DMS 273 (cell line): Measurements from ENCODE around the gene HES1.
"Not testable (repeated sequence)": the region's sequence is repeated elsewhere in the genome, so short reads cannot be mapped to it uniquely, and the experiment has no call there.

ENCODE experiments used
- DNase-seq: peaks from one replicate; lab custom pipeline; 2025; ENCODE audit not compliant: unreplicated experiment; lab: John Stamatoyannopoulos, UW

The HES1 gene

GRCh38 chr3:194140520-194141414 is 4.8 kb downstream of the HES1 start:
- DNase-seq: peak; percentile 91

DNA sequence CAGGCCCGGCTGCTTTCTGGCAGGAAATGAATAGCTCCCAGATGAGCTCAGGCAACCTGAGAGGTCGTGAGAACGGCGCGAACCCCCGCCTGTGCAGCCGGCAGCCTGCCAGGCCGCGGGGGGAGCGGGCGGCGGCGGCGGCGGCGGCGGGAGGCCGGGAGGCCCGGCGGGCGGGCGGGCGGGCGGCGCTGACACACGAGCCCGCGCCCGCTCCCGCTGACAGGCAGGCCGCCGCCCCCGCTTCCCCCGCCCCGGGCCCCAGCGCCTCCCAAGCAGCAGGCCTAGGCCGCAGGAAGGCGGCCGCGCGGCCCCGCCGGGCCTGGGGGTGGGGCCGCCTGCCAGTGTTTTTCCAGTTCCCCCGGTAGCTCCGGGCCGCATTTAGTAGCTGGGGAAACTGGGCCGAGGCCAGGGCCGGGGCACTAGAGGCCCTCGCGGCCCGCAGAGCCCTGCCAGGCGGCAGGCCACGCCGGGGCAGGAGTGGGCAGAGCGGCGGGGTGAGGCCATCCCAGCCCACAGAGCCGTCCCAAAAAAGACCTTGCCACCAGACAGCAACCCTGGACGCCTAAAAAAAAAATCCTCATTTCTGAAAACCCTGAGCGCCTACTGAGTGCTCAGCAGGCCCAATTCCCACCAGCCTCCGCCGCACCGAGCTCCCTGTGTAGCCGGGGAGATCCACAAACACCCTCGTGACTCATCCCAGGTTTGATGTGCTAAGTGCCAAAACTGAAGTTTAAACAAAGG is 5.6 kb downstream of the HES1 start:
- DNase-seq: peak; percentile 98

DNA sequence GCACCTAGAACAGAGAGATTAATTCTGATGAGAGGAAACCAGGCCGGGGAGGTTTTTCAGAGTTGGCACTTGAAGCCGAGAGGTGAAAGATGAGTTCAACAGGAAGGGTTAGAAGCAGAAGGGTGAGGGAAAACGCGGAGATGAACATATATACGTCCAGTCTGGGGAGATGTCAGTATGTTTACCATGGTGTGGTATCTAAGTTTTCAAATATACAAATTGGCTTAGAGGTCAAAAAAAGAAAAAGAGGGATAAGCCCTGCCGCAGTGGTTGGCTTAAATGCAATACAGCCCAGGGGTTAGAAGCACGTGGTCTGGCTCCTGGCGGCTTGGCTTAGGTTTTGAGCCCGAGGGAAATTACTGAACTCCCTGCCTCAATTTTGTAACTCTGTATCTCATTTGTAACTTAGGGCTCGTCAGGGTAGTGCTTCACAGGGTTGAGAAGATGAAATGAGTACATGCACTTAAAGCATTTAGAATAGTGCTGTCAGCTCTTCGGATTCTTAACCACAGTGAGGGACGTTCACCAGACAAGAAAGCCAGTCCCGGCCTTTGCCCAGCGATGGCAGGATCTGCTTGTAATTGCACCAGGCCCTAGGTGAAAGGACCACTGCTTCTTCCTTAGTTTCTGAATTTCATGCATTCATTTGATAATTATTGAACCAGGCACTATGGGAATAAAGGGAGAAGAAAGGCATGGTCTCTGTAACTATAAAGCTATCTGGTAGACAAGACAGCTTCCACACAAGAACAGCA is 6.4 kb downstream of the HES1 start:
- no peak for DNase-seq

GRCh38 chr3:194145702-194146101 is 9.8 kb downstream of the HES1 start:
- no peak for DNase-seq

- no peak for DNase-seq
Observed at GRCh38 chr3:194147679-194148078, 11.7 kb downstream of the HES1 start.

- DNase-seq: no peak
Observed at GRCh38 chr3:194148383-194148782, 12.4 kb downstream of the HES1 start.

GRCh38 chr3:194150252-194150934 is 14.4 kb downstream of the HES1 start:
- no peak for DNase-seq

GRCh38 chr3:194150935-194151302 is 15.0 kb downstream of the HES1 start:
- DNase-seq: not testable (repeated sequence)

DNA sequence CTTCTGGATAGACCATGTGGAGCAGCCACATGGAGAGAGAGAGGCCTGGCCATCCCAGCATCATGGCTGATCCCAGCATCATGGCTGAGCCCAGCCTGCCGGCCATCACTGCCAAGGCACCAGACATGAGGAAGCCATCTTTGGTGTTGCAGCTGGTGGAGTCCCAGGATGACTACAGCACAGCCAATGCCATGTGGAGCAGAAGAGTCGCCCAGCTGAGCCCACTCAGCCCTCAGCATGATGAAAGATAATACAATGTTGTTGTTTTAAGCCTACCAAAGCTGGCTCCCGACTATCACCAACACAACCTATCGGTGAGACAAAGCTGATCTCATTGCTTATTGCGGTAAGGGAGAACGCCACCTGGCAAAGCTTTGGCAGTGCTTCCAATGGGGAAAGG is 18.4 kb downstream of the HES1 start:
- DNase-seq: no peak

DNA sequence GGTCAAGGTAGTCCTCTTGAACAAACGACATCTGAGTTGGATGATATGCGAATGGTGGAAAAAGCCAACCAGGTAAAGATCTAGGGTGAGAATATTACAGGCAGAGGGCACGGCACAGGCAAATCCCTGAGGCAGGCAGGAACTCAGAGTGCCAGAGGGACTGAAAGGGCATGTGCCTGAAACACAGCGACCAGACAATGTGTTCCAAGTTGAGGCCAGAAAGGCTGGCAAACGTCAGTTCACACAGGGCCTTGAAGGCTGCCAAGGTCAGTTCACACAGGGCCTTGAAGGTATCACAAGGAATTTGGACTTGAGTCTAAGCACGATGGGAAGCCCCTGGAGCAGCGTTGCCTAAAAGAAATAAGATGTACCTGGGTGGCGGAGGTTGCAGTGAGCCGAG is 20.1 kb downstream of the HES1 start:
- no peak for DNase-seq

DNA sequence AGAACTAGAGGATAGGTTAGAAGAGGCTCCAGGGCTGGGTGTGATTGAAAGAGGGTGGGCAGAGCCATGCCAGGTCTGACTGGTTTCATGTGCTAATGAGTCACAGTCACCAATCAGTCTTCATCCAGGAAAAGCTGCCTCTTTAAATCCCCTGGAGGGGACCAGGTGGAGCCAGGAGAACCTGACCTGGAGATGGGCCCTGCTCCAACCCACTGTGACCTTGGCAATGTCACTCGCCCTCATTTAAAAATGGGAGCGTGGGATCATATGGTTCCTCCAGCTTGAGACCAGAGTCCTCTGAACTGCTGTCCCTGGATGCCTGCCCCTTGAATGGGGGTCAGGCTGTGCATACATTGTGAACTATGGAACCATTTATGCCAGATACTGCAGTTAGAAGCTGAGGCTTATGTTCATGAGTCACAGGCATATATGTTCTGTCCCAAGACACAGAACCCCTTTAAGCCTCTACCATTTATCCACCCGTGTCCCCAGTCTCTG is 23.0 kb downstream of the HES1 start:
- DNase-seq: no peak

DNA sequence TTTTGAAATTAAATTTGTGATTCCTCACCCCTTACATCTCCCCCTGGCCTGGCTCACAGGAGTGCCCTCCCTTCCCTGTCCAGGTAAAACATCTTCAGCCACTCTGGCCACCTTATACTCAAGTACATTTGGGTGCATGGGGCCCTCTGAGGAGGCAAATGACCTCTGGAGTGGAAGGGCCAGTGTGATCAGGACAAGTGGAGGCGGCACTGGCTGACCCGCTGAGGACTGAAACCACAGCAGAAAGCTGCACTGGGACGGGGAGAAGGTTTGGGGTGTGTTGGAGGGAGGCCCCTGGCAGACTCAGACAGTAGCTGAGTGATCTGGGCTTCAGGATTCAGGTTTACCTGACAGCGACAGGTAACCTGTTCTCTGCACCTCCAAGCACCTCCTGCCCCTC is 24.2 kb downstream of the HES1 start:
- DNase-seq: no peak

DNA sequence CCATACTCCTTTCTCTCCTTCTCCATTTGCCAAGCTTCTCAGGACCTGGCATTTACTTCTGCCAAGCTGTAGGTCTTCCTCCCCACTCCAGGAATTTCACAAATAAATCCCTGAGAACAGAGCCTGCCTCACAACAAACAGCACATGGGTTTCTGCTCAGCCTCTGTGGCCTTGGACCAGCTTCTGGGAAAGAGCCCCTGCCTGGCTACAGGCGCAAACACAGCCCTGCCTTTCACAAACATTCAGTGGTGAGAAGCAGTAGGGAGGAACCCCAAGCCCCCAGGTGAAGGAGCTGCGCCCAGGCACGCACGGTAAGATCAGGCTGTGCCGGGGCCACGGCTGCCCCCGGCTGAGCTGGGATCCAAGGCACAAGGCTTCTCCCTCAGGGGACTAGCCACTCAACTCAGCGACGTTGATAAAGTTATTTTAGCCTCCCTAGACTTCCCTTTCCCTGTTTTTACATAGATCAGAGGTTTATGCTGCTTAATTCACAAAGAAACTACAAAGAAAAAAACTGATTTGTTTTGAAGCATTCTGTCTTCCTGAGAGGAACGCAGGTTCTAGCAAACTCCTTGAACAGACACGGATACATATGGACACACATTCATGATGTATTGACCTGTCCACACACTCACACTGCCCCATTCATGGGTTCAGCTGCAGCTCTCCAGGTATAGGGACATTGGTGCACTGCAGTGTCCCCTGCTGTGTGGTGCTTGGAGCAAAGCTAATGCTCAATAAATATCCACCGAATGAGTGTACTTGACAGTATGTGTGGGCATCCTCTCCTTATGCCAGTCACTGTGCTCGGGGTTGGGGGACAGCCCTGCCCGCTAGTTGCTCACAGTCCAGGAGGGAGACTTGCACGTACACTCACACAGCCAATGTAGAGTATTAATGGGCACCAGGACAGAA is 25.4 kb downstream of the HES1 start:
- no peak for DNase-seq

- DNase-seq: no peak
Observed at GRCh38 chr3:194162070-194162678, 26.2 kb downstream of the HES1 start.

- DNase-seq: no peak
Observed at GRCh38 chr3:194162817-194163584, 27.1 kb downstream of the HES1 start.

GRCh38 chr3:194163697-194164096 is 27.7 kb downstream of the HES1 start:
- no peak for DNase-seq

- no peak for DNase-seq
Observed at GRCh38 chr3:194164861-194165260, 28.9 kb downstream of the HES1 start.

- peak; percentile 59 for DNase-seq
Observed at GRCh38 chr3:194165271-194166018, 29.5 kb downstream of the HES1 start.
